Muscle layer of colon (tissue), 2 donors: ENCODE results near the gene AASDH.

Experiments
- H3K27ac ChIP-seq: one replicate; pipeline ENCODE4 v1.7.0; 2013; ENCODE audit warnings: low read depth, mild to moderate bottlenecking, low read length, moderate library complexity
- H3K27me3 ChIP-seq, 2 donors: one replicate each; pipeline ENCODE4 v1.7.0; 2013; ENCODE audit warnings: low read length in 2 of 2, mild to moderate bottlenecking in 2 of 2; ENCODE audit not compliant: insufficient read depth in 2 of 2, control insufficient read depth in 1 of 2
- H3K36me3 ChIP-seq: one replicate; pipeline ENCODE4 v1.7.0; 2013; ENCODE audit warnings: mild to moderate bottlenecking, low read length; ENCODE audit not compliant: insufficient read depth
- H3K4me1 ChIP-seq: one replicate; pipeline ENCODE4 v1.7.0; 2013; ENCODE audit warnings: mild to moderate bottlenecking, low read length; ENCODE audit not compliant: insufficient read depth
- H3K4me3 ChIP-seq, 2 donors: one replicate each; pipeline ENCODE4 v1.7.0; 2013; ENCODE audit warnings: low read length in 2 of 2, low read depth in 1 of 2, mild to moderate bottlenecking in 1 of 2, moderate library complexity in 1 of 2
- H3K9ac ChIP-seq: one replicate; pipeline ENCODE4 v1.7.0; 2013; ENCODE audit warnings: low read length
- H3K9me3 ChIP-seq: one replicate; pipeline ENCODE4 v1.7.0; 2013; ENCODE audit warnings: mild to moderate bottlenecking, low read length
- donor health status: abdominal sarcoma.
- donor health status: Adenocarcinoma of cecum.

The AASDH gene

GRCh38 chr4:56301181-56301996, 85.9 kb downstream of the AASDH start:
- H3K4me3 ChIP-seq = no peak overlapping the region
- H3K9ac ChIP-seq = no peak overlapping the region

DNA sequence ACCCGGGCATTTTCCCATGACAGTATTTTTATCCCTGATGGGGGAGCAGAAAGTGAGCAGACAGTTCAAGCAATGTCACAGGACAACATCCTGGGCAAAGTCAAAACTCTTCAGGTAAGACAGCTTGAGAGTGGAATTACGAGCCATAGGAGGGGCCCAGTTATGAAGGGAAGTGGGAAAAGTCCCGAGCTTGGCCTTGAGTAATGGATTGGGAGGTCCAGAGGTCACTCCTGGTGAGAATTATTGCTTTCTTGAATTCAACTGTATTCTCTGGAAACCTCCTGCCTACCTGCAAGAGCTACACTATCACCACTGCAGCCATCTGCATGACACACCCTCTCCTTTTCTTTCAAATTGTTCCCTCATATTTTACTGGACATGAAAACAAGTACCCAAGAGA, 89.1 kb downstream of the AASDH start:
- H3K4me1 ChIP-seq = no peaks in the 10 kb centered on the region
- no peak overlapping the region for H3K4me3 ChIP-seq
- no peaks in the 10 kb centered on the region for H3K27me3 ChIP-seq
- H3K9me3 ChIP-seq = no peaks in the 10 kb centered on the region
- H3K9ac ChIP-seq = no peak overlapping the region
- H3K36me3 ChIP-seq = no peaks in the 10 kb centered on the region
- no peak overlapping the region for H3K27ac ChIP-seq

More at GRCh38 chr4:56301181-56301996, 85.9 kb downstream of the AASDH start:
- Histone ChIP-seq H3K4me1 (peaks cover 8% of the 10 kb centered on the region), H3K36me3 (no peaks in the 10 kb centered on the region), H3K9me3 (no peaks in the 10 kb centered on the region), H3K27me3 (no peaks in the 10 kb centered on the region), H3K27ac (no peak overlapping the region)

DNA sequence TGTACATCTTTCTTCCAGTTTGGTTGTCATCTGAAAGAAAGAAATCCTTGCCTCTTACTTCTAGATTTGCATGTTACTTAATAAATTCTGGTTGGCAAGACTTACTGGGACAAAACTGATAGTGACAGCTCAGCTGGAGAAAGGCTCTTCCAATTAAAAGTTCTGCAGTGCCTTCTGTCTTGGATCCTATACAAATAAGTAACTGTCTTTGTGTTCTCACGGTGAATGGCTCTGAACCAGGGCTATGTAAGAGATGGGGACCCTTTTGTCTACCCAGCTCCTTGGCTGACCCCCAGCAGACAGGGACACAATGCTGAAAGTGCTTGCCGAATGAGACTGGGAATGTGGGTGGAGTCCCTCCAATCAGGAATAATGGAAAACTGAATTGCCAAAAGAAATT, 89.5 kb downstream of the AASDH start:
- H3K27me3 ChIP-seq = no peaks in the 10 kb centered on the region
- no peak overlapping the region for H3K27ac ChIP-seq
- H3K4me3 ChIP-seq = no peak overlapping the region
- H3K9me3 ChIP-seq = no peaks in the 10 kb centered on the region
- H3K9ac ChIP-seq = no peak overlapping the region
- H3K36me3 ChIP-seq = no peaks in the 10 kb centered on the region
- H3K4me1 ChIP-seq = no peaks in the 10 kb centered on the region

DNA sequence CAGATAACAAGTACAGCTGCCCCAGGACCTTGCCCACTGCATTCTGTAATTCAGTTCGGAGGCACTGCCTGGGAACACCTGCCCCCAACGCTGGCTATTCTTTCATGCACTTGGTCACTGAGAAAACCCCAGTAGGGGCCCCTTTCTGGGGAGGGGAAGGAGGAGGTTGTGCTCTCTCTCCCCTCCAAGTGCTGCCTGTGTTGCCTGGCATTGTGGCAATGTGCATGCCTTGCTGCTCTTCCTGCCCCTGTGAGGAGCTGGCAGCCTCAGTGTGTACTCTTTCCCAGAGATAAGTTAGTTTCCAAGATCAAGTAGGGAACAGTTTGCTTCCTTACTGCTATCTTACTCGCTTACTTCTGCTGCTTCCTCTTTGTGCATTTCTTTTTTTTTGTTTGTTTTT, 90.8 kb downstream of the AASDH start:
- Histone ChIP-seq H3K4me3 (no peak overlapping the region), H3K27me3 (no peaks in the 10 kb centered on the region), H3K4me1 (no peaks in the 10 kb centered on the region), H3K27ac (no peak overlapping the region), H3K9ac (no peak overlapping the region), H3K9me3 (no peaks in the 10 kb centered on the region), H3K36me3 (no peaks in the 10 kb centered on the region)

- Histone ChIP-seq H3K27ac (no peak overlapping the region), H3K27me3 (no peaks in the 10 kb centered on the region), H3K9me3 (no peaks in the 10 kb centered on the region), H3K4me3 (no peak overlapping the region), H3K9ac (no peak overlapping the region), H3K36me3 (no peaks in the 10 kb centered on the region), H3K4me1 (no peaks in the 10 kb centered on the region)
These were observed 94.2 kb downstream of the AASDH start for GRCh38 chr4:56293121-56293520.

DNA sequence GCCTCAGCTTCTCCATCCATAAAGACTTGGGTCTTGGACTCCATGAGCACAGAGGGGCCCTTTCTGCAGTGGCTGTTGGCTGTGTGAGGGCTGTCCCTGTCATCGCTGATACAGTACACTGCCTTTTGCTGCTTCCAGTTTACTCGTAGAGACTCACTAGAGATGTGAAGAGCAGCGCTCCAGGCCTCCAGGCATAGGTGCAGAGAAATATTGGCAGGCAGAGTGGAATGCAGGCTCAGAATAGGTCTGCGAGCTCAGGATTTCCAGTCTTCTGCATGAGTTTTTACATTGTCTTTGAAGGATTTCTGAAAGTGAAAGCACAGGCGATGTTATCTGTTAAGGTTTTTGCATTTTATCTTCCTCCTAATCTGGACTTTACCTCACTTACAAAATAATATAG, 97.4 kb downstream of the AASDH start:
- H3K27ac ChIP-seq = no peak overlapping the region

GRCh38 chr4:56288663-56289062, 98.6 kb downstream of the AASDH start:
- H3K4me3 ChIP-seq = no peak overlapping the region
- H3K27me3 ChIP-seq = no peaks in the 10 kb centered on the region
- no peaks in the 10 kb centered on the region for H3K9me3 ChIP-seq
- H3K36me3 ChIP-seq = no peaks in the 10 kb centered on the region
- no peak overlapping the region for H3K27ac ChIP-seq
- H3K4me1 ChIP-seq = no peaks in the 10 kb centered on the region
- H3K9ac ChIP-seq = no peak overlapping the region

More for the DNA sequence above, 97.4 kb downstream of the AASDH start:
- H3K27me3 ChIP-seq = no peaks in the 10 kb centered on the region
- H3K4me3 ChIP-seq = peak overlapping the region in 1 of 2 donors; percentile 39
- no peaks in the 10 kb centered on the region for H3K4me1 ChIP-seq
- no peak overlapping the region for H3K9ac ChIP-seq
- H3K9me3 ChIP-seq = no peaks in the 10 kb centered on the region
- H3K36me3 ChIP-seq = no peaks in the 10 kb centered on the region
